Activated CD4-positive, alpha-beta T cell treated with anti-CD3 and anti-CD28 coated beads, Interleukin-2, amount 50 U/mL, for 4 hours (primary cell): ENCODE measurements around the gene TBX4.
"Not testable (repeated sequence)": the region's sequence is repeated elsewhere in the genome, so short reads cannot be mapped to it uniquely, and the experiment has no call there.

ENCODE experiments used
- DNase-seq, 2 experiments: peaks; one replicate each; pipeline ENCODE4 v3.0.0-alpha.2; 2020

Gene TBX4

GRCh38 chr17:61413661-61414126 is 38.5 kb upstream of the TBX4 start:
- no peak for DNase-seq

- DNase-seq: no peak
Observed at GRCh38 chr17:61414141-61414935, 37.9 kb upstream of the TBX4 start.

DNA sequence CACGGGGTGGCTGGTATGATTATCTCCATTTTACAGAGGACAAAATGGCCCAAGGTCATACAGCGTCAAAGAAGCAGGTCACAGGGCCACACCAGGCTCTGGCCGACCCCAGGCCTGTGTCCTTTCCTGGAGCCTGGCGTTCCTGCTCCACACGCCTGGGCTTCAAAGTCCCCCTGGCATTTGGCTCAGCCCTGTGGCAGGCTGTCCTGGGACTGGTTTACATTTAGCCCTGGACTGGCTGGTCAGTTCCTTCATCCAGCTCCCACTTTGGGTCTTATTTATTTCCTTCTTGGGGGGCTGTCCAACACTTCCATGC is 37.3 kb upstream of the TBX4 start:
- DNase-seq: no peak

DNA sequence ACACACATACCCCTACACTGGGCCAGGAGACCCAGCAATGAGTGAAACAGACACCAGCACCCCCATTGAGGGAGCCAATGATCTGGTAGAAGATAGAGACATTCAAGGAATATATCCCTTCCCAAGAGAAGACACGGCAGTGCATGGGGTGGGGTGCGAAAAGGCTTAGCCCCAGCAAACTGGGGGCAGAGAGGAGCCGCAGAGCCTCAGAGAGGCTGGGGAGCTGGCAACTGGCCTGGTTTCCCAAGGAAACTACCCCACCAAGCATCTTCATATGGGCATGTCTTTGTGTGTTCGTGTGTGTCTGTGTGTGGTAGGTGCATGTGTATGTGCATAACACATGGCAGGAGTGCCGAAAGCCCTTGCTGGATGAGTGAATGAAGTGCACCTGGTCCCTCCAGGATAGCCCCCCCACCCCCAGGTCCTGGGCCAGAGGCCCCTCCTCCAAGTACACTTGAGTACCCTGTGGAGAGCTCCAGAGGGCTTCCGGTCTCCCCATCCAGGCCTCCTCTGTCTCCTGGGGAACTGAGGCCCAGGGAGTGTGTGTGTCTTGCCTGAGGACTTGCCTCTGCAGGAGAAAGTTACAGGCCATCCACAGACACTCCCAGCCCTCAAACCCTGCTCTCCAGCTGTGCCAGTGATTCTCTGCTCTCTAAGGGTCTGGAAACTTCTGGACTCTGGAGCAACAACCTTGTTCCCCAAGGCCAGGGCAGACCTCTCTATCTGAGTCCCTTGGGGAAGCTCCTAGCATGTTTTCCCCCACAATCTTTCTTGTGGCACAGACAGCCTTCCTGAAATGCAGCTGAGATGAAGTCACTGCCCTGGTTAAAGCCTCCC is 36.6 kb upstream of the TBX4 start:
- no peak for DNase-seq

DNA sequence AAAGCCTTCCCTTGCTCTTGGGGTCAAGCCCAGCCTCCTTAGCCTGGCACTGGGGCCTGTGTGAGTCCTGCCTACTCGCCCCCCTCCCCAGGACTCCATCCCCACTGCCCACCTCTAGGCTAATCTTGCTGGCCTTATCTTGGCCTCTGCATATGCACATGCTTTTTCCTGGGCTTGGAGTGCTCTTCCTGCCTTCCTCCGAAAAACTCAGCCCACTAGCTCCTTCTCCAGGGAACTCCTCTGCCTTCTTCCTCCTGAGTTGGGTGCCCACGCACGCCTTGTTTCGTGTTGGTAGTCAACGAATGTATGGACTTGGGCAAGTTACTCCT is 36.0 kb upstream of the TBX4 start:
- no peak for DNase-seq

DNA sequence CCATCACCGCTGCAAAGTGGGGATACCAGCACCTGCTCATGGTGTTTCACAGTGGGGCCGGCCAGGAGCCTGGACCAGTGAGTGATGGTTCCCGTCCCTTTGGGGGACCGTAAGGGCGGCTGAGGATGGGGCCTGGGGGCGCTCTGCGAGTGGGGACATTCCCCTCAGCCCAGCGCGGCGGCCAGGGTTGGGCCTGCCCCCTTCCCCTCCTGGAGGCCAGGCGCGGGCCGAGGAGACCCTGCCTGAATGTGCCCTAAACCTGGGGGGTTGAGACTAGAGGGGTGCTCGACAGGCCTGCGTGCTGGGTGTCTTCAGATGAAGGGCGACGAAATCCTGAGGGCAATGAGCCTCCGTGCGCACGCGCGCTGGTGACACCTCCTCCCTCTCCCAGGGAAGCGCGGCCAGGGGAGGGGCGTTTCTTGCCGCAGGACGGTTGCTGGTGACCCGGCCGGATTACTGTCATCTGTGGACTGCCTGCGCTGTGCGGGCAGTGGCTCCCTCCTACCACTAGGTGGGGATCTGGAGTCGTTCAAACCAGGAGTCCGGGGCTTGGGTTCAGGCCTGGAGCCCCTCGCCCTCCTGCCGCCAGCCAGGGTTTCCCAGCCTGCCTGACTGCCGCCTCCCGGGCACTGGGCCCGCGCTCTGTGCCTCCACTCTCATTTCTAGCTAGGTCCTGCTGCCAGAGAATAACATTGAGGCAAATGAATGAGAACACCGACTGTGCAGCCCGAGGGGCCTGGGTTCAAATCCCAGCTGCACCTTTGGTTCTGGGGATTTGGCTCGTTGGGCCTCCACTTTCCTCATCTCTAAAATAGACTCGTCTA is 35.5 kb upstream of the TBX4 start:
- DNase-seq: peak; percentile 47 to 48

GRCh38 chr17:61418449-61418848 is 33.8 kb upstream of the TBX4 start:
- no peak for DNase-seq

DNA sequence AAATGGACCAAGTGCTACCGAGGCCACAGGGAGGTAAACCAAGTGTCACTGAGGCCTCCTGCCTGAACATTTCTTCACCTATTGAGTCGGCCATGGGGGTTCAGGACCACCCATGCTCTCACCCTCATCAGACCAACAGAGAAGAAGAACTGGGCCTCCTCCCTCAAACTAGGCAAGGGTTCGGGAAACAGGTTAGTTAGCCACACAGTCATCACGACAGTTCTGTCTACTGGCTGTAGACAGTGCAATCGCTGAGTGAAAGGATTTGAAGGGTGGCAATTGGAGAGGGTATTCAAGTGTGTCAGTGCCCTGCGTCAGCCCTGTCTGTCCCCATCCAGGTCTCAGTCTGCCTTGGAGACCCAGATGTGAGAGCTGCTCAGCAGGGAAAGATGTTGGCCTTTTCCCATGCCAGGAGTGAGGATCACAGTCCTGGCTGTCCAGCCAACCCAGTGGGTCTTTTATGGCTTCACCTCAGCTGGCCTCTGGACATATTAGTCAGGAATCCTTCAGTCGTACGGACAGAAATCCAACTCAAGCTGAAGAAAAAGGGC is 32.7 kb upstream of the TBX4 start:
- DNase-seq: no peak

- no peak for DNase-seq
Observed at GRCh38 chr17:61420052-61420451, 32.2 kb upstream of the TBX4 start.

DNA sequence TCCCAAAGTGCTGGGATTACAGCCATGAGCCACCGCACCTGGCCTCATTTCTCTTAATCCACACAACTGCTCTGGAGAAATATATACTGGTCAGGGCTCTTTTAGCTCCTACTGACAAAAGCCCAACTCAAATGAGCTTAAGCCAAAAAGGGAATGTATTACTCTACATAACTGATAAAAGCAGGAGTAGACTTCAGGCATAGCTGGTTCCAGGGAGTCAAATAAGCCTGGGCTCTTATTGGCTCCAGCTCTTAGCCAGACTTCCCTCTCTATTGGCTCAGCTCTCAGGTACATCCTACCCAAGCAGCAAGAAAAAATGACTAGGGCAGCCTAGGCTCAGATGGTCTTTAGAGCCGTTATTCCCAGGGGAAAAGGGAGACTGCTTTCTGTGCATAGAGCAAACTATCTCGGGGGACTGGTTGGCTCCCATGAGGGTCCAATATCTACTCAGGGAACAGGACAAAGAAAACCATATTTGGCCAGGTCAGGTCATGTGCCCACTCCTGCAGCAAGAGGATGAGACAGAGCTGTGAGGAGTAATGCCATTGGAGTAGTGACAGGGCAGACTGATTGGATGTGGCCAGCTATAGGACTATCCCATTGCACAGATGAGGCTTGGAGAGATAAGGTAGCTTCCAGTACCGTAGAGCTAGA is 31.4 kb upstream of the TBX4 start:
- no peak for DNase-seq

GRCh38 chr17:61421460-61421859 is 30.8 kb upstream of the TBX4 start:
- no peak for DNase-seq

DNA sequence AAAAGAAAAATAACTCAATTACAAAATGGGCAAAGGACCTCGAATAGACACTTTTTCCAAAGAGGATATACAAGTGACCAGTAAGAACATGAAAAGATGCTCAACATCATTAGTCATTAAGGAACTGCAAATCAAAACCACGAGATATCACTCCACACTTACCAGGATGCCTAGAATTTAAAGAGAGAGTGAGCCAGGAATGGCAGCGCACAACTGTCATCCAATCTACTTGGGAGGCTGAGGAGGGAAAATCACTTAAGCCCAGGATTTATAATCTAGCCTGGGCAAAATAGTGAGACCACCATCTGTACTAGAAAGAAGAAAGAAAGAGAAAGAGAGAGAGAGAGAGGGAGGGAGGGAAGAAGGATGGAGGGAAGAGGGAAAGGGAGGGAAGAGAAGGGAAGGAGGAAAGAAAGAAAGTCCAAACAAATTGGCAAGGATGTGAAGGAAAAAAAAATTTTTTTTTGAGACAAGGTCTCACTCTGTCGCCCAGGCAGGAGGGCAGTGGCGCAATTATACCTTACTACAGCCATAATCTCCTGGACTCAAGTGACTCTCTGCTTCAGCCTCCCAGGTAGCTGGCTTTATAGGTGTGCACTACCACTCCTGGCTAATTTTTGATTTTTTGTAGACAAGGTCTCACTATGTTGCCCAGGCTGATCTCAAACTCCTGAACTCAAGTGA is 30.0 kb upstream of the TBX4 start:
- DNase-seq: no peak

DNA sequence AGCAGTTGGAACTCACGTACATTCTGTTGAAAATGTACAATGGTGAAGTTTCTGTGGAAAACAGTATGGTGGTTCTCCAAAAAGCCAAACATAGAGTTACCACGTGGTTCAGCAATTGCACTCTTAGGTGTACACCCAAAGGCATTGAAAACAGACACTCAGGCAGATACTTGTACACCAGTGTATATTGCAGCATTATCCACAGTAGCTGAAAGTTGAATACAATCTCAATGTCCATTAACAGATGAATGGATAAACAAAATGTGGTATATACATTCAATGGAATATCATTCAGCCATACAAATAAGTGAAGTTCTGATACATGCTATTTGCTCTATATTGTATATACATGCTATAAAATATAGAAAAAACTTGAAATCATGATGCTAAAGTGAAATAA is 29.4 kb upstream of the TBX4 start:
- no peak for DNase-seq

DNA sequence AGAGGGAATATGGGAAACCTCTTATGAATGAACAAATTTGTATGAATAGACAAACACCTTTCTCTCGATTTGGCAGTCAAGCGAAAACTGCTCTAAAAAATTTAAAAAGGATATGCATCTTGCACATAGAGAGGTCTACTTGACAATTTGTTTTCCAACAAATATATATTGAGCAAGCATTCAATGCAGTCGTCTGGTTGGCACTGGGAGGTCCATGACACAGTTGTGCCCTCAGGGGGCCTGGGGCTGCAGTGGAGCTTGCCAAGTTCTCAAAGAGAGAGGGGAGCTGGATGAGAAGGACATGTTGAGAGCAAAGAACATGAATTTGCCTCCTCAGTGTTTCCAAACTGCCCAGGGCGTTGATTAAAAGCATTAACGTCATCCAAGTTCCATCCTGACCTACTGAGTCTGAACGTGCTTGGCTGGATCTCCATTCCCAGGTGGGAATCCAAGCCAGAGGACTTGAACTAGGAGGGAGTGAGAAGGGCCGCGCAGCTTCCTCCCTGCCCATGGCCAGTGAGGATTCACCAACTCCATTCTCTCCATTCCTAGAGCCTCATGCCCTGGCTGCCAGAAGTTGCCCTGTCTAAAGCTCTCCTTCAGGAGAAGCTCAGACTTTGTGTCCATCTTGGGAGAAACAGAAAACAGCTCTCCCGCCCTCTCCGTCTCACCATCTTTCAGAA is 28.1 kb upstream of the TBX4 start:
- DNase-seq: no peak

DNA sequence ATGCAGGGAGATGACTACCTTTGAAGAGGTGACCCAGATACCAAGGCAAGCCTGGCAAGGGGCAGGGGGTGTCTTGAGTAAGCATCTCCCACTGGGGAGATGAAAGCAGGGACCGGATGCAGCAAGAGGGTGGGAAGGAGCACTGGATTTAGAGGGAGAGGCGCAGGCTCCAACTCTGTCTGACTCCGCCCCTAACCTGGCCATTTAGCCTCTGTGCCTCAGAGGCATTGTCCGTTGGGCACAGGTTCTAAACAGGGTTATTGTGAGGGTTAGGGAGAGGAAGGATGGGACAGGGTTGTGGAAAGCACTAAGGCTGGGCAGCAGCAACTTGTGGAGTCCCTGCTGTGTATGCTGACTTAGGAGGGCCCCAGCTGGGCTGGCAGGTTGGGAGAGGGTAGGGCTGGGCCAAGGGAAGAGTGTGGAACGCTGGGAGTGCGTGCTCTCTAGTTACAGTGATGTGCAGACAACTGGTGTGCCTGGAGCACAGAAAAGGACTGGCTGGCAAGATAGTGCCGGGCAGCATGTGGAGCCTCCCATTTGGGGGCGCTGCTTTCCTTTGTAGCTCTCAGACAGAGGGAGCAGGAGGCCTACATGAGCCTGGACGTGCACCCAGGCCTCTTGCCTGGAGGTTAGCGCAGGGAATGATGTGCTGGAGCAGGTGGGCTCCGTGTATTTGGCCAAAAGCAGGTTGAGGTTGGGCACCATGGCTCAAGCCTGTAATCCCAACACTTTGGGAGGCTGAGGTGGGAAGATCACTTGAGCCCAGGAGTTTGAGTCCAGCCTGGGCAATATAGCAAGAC is 26.3 kb upstream of the TBX4 start:
- no peak for DNase-seq

- DNase-seq: no peak
Observed at GRCh38 chr17:61426482-61427304, 25.5 kb upstream of the TBX4 start.

GRCh38 chr17:61427567-61427966 is 24.7 kb upstream of the TBX4 start:
- DNase-seq: no peak

DNA sequence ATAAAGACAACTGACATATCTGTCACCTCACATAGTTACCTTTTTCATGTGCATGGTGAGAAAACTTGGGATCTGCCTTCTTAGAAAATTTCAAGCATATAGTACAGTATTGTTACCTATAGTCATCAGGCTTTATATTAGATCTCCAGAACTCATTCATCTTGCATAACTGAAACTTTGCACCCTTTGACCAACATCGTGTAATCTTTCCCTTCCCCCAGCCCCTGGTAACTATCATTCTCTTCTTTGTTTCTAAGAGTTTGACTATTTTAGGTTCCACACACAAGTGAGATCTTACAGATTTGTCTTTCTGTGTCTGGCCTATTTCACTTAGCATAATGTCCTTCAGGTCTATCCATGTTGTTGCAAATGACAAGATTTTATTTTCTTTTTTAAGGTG is 22.9 kb upstream of the TBX4 start:
- no peak for DNase-seq

DNA sequence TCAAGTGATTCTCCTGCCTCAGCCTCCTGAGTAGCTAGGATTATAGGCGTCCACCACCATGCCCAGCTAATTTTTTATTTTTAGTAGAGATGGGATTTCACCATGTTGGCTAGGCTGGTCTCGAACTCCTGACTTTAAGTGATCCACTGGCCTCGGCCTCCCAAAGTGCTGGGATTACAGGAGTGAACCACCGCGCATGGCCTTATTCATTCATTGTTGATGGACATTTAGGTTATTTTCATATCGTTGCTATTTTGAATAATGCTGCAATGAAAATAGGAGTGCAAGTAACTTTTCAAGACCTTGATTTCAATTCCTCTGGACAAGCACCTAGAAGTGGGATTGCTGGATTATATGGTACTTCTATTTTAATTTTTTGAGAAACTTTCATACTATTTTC is 22.4 kb upstream of the TBX4 start:
- DNase-seq: not testable (repeated sequence)
